Measurements from ENCODE around the gene FNDC1.
"Not testable (repeated sequence)": the region's sequence is repeated elsewhere in the genome, so short reads cannot be mapped to it uniquely, and the experiment has no call there.

DNA sequence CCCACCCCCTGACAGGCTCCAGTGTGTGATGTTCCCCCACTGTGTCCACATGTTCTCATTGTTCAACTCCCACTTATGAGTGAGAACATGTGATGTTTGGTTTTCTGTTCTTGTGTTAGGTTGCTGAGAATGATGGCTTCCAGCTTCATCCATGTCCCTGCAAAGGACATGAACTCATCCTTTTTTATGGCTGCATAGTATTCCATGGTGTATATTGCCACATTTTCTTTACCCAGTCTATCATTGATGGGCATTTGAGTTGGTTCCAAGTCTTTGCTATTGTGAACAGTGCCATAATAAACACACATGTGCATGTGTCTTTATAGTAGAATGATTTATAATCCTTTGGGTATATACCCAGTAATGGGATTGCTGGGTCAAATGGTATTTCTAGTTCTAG is 115.5 kb downstream of the FNDC1 start:
- TF ChIP-seq, protein P1, sequence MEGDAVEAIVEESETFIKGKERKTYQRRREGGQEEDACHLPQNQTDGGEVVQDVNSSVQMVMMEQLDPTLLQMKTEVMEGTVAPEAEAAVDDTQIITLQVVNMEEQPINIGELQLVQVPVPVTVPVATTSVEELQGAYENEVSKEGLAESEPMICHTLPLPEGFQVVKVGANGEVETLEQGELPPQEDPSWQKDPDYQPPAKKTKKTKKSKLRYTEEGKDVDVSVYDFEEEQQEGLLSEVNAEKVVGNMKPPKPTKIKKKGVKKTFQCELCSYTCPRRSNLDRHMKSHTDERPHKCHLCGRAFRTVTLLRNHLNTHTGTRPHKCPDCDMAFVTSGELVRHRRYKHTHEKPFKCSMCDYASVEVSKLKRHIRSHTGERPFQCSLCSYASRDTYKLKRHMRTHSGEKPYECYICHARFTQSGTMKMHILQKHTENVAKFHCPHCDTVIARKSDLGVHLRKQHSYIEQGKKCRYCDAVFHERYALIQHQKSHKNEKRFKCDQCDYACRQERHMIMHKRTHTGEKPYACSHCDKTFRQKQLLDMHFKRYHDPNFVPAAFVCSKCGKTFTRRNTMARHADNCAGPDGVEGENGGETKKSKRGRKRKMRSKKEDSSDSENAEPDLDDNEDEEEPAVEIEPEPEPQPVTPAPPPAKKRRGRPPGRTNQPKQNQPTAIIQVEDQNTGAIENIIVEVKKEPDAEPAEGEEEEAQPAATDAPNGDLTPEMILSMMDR (IDR thresholded peaks at IDR 0.05; ENCODE audit: insufficient read depth, low read depth, low read length): not testable (repeated sequence)
- not testable (repeated sequence) for TF ChIP-seq EZH2 (IDR thresholded peaks at IDR 0.05; ENCODE audit: insufficient read depth, low read length)
